ENCODE results near the gene FAM32A. TPM values are rescaled to one million over a fixed set of nuclear protein-coding genes. Genes with fewer than 3 reads are reported as not detected.

The FAM32A gene
- total and polyA plus RNA-seq, 4 donors: 81.6 to 142 (median 131) TPM

Small RNA genes lying within 50 kb of the gene (small RNA-seq; reads per million reads assigned to genes)
- gene RF00017 (ENCODE audit: low replicate concordance): not detected

Other genes starting within 250 kb of the FAM32A start
- not detected for gene OR10H4, start 236.4 kb upstream of the FAM32A start, total RNA-seq
- not detected for gene OR10H4, start 236.4 kb upstream of the FAM32A start, polyA plus RNA-seq (ENCODE audit: insufficient read length in 2 of 2)
- gene TPM4, start 108.9 kb upstream of the FAM32A start, total RNA-seq: 100 to 1,000 TPM; 197 to 397 TPM
- 100 to 1,000 TPM; 205 to 225 TPM for gene TPM4, start 108.9 kb upstream of the FAM32A start, polyA plus RNA-seq (ENCODE audit: insufficient read length in 2 of 2)
- gene RAB8A, start 73.5 kb upstream of the FAM32A start, total RNA-seq: 10 to 100 TPM; 43.0 to 59.0 TPM
- gene RAB8A, start 73.5 kb upstream of the FAM32A start, polyA plus RNA-seq (ENCODE audit: insufficient read length in 2 of 2): 10 to 100 TPM; 53.5 to 64.9 TPM
- under 1 TPM; 0.11 to 0.79 TPM for gene HSH2D, start 41.7 kb upstream of the FAM32A start, total RNA-seq
- under 1 TPM; 0.22 to 0.45 TPM for gene HSH2D, start 41.7 kb upstream of the FAM32A start, polyA plus RNA-seq (ENCODE audit: insufficient read length in 2 of 2)
- gene CIB3, start 11.9 kb upstream of the FAM32A start, total RNA-seq: not detected
- gene CIB3, start 11.9 kb upstream of the FAM32A start, polyA plus RNA-seq (ENCODE audit: insufficient read length in 2 of 2): not detected
- 10 to 100 TPM; 47.0 to 61.3 TPM for gene AP1M1, start 12.5 kb downstream of the FAM32A start, total RNA-seq
- 100 to 1,000 TPM; 103 to 105 TPM for gene AP1M1, start 12.5 kb downstream of the FAM32A start, polyA plus RNA-seq (ENCODE audit: insufficient read length in 2 of 2)
- 10 to 100 TPM in 1 of 2 donors, 1 to 10 TPM in 1; 8.8 to 22.5 TPM for gene KLF2, start 139.4 kb downstream of the FAM32A start, total RNA-seq
- 10 to 100 TPM; 23.3 to 64.7 TPM for gene KLF2, start 139.4 kb downstream of the FAM32A start, polyA plus RNA-seq (ENCODE audit: insufficient read length in 2 of 2)

Measured in spinal cord (tissue), 4 donors.